Stomach (tissue), 4 donors: ENCODE data around the gene BHLHE23.

ENCODE experiments used
- POLR2A ChIP-seq, 4 donors: fragments of 450-650 bp; IDR thresholded peaks; one replicate each; pipeline ENCODE4 v1.6.1; 2016; ENCODE audit warnings: antibody characterized with exemption in 4 of 4, control low read depth in 2 of 4, mild to moderate bottlenecking in 1 of 4, moderate library complexity in 1 of 4
- POLR2AphosphoS5 ChIP-seq, 3 donors: sonication (generic); formaldehyde crosslinking; IDR thresholded peaks; one replicate each; pipeline ENCODE4 v1.6.1; 2016; ENCODE audit warnings: antibody characterized with exemption in 3 of 3
- TF ChIP-seq, protein P1 (sequence below), 7 experiments: fragments of 450-650 bp in 4 of 7; fragments of 200-600 bp in 3 of 7; sonication (generic) in 3 of 7; IDR thresholded peaks; one replicate each; pipeline ENCODE4 v1.5.1; 2016 to 2019; ENCODE audit warnings: antibody characterized with exemption in 7 of 7, control low read depth in 2 of 7, mild to moderate bottlenecking in 1 of 7

DNA sequence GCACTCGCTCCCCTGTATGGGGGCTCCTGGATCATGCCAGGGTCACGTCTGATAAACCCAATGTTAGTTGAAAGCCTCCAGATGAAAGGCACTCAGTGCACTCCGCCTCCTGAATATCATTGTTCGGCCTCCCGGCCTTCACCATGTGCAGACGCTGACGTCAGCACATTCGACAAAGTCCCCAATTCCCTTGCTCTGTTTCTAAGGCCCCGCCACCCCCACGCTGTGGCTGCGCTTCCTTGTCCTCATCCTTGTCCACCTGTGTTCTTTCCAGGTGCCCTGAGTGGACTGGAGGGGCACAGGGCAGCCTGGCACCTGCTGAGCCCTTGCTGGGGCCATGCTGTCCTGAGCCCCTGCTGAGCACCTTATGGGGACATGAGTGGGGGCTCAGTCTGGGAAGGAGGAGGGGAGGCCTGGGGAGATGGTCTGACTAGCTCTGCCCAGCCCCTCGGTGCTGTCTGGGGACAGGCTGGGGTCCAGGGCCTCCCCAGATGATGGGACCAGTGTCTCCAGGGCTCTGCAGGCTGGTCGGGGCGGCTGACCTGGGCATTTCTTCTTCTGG lies 9.8 kb upstream of the BHLHE23 start:
- TF ChIP-seq, protein P1, sequence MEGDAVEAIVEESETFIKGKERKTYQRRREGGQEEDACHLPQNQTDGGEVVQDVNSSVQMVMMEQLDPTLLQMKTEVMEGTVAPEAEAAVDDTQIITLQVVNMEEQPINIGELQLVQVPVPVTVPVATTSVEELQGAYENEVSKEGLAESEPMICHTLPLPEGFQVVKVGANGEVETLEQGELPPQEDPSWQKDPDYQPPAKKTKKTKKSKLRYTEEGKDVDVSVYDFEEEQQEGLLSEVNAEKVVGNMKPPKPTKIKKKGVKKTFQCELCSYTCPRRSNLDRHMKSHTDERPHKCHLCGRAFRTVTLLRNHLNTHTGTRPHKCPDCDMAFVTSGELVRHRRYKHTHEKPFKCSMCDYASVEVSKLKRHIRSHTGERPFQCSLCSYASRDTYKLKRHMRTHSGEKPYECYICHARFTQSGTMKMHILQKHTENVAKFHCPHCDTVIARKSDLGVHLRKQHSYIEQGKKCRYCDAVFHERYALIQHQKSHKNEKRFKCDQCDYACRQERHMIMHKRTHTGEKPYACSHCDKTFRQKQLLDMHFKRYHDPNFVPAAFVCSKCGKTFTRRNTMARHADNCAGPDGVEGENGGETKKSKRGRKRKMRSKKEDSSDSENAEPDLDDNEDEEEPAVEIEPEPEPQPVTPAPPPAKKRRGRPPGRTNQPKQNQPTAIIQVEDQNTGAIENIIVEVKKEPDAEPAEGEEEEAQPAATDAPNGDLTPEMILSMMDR (IDR thresholded peaks at IDR 0.05): no peak
- TF ChIP-seq POLR2AphosphoS5 (IDR thresholded peaks at IDR 0.05) (no peak), POLR2A (IDR thresholded peaks at IDR 0.05) (no peak)
